ENCODE data around the gene NBPF1. TPM values are rescaled to one million over a fixed set of nuclear protein-coding genes. Genes with fewer than 3 reads are reported as not detected.
A peak's percentile ranks its signal among the peaks of the same experiment; 100 is the strongest.
"Not testable (repeated sequence)": the region's sequence is repeated elsewhere in the genome, so short reads cannot be mapped to it uniquely, and the experiment has no call there.

The NBPF1 gene
- total RNA-seq, 1 experiment from 2014 or later = 27.7 TPM

GRCh38 chr1:16587639-16588038, 25.7 kb downstream of the NBPF1 start:
- not testable (repeated sequence) for H3K79me2 ChIP-seq (ENCODE audit: insufficient read depth, low read length); H2BK120ac ChIP-seq (ENCODE audit: low read depth, low read length, poor library complexity, severe bottlenecking); H2AFZ ChIP-seq (ENCODE audit: low read length); H3K23me2 ChIP-seq (ENCODE audit: insufficient read length, low read depth, low read length, poor library complexity, severe bottlenecking); H3K4ac ChIP-seq (ENCODE audit: low read depth, low read length); H3K23ac ChIP-seq (ENCODE audit: insufficient read length, low read depth, low read length); H3K27me3 Mint-ChIP-seq (ENCODE audit: low read depth); H4K5ac ChIP-seq (ENCODE audit: insufficient read length, low read depth, low read length); H3K4me1 Mint-ChIP-seq; DNase-seq; H3K56ac ChIP-seq (ENCODE audit: insufficient read length, low read depth, low read length); H3K9me3 ChIP-seq (ENCODE audit: control insufficient read depth, low read depth, low read length); H2AK5ac ChIP-seq (ENCODE audit: insufficient read length, low read length); H3K9me3 Mint-ChIP-seq; H3K36me3 Mint-ChIP-seq (ENCODE audit: insufficient read depth in 1 of 3, low read depth in 3 of 3); H2BK12ac ChIP-seq (ENCODE audit: insufficient read length, low read depth, low read length); H4K91ac ChIP-seq (ENCODE audit: insufficient read length, low read depth, low read length); H3K27me3 ChIP-seq (ENCODE audit: insufficient read depth, low read length); H3K9ac ChIP-seq (ENCODE audit: extremely low read depth, insufficient read length, low read length); H3T11ph ChIP-seq (ENCODE audit: low read length); H3K79me1 ChIP-seq (ENCODE audit: insufficient read depth, low read depth, low read length, poor library complexity, severe bottlenecking); H3K4me3 Mint-ChIP-seq; H3K14ac ChIP-seq (ENCODE audit: insufficient read depth, low read length); H2BK15ac ChIP-seq (ENCODE audit: low read depth, low read length); H4K20me1 ChIP-seq (ENCODE audit: control insufficient read depth, insufficient read depth, insufficient read length); H3K27ac ChIP-seq (ENCODE audit: insufficient read length, low read depth, low read length); H3K4me1 ChIP-seq (ENCODE audit: insufficient read depth, low read length); H2BK20ac ChIP-seq (ENCODE audit: low read depth, low read length, poor library complexity, severe bottlenecking); H4K8ac ChIP-seq (replicated peaks; ENCODE audit: insufficient read length, low read depth, low read length); H2BK5ac ChIP-seq (ENCODE audit: insufficient read length, low read length); H3K18ac ChIP-seq (ENCODE audit: insufficient read length, low read depth, low read length); H3K4me2 ChIP-seq (ENCODE audit: insufficient read depth, insufficient read length, low read length)
- no CpG with 5 or more reads among the region's 4 CpGs for WGBS (ENCODE audit: extremely low coverage, insufficient read length, low lambda C conversion rate)
- peak overlapping the region in 1 of 3 experiments; percentile 37; a peak in 1 of 7 replicates for H3K27ac Mint-ChIP-seq

- H3K23me2 ChIP-seq (ENCODE audit: insufficient read length, low read depth, low read length, poor library complexity, severe bottlenecking); H2BK20ac ChIP-seq (ENCODE audit: low read depth, low read length, poor library complexity, severe bottlenecking); H2BK15ac ChIP-seq (ENCODE audit: low read depth, low read length); H3K79me1 ChIP-seq (ENCODE audit: insufficient read depth, low read depth, low read length, poor library complexity, severe bottlenecking); H3K4me2 ChIP-seq (ENCODE audit: insufficient read depth, insufficient read length, low read length); H3K56ac ChIP-seq (ENCODE audit: insufficient read length, low read depth, low read length); H2BK120ac ChIP-seq (ENCODE audit: low read depth, low read length, poor library complexity, severe bottlenecking); H3K23ac ChIP-seq (ENCODE audit: insufficient read length, low read depth, low read length); H4K8ac ChIP-seq (replicated peaks; ENCODE audit: insufficient read length, low read depth, low read length); H3K27me3 Mint-ChIP-seq (ENCODE audit: low read depth); H3K14ac ChIP-seq (ENCODE audit: insufficient read depth, low read length); H2AFZ ChIP-seq (ENCODE audit: low read length); H2BK12ac ChIP-seq (ENCODE audit: insufficient read length, low read depth, low read length); H3K4ac ChIP-seq (ENCODE audit: low read depth, low read length); H4K91ac ChIP-seq (ENCODE audit: insufficient read length, low read depth, low read length); H3K4me1 Mint-ChIP-seq; H3K27me3 ChIP-seq (ENCODE audit: insufficient read depth, low read length); DNase-seq; H3K9ac ChIP-seq (ENCODE audit: extremely low read depth, insufficient read length, low read length); H3T11ph ChIP-seq (ENCODE audit: low read length); H3K9me3 ChIP-seq (ENCODE audit: control insufficient read depth, low read depth, low read length); H3K36me3 Mint-ChIP-seq (ENCODE audit: insufficient read depth in 1 of 3, low read depth in 3 of 3); H2BK5ac ChIP-seq (ENCODE audit: insufficient read length, low read length); H3K27ac Mint-ChIP-seq; H3K18ac ChIP-seq (ENCODE audit: insufficient read length, low read depth, low read length); H3K27ac ChIP-seq (ENCODE audit: insufficient read length, low read depth, low read length); H4K20me1 ChIP-seq (ENCODE audit: control insufficient read depth, insufficient read depth, insufficient read length); H4K5ac ChIP-seq (ENCODE audit: insufficient read length, low read depth, low read length); H2AK5ac ChIP-seq (ENCODE audit: insufficient read length, low read length); H3K9me3 Mint-ChIP-seq; H3K4me1 ChIP-seq (ENCODE audit: insufficient read depth, low read length); H3K4me3 Mint-ChIP-seq; H3K79me2 ChIP-seq (ENCODE audit: insufficient read depth, low read length): not testable (repeated sequence)
- WGBS (ENCODE audit: extremely low coverage, insufficient read length, low lambda C conversion rate) = no CpG with 5 or more reads among the region's 1 CpG
These were observed 48.0 kb downstream of the NBPF1 start for GRCh38 chr1:16565324-16565723.
